HG03095 (cell line): ENCODE results near the gene PICALM.

Experiments used
- ATAC-seq: cut with Tn5 transposase; IDR thresholded peaks from one replicate; pipeline ENCODE4 v1.9.1; 2021; ENCODE audit warnings: moderate library complexity; ENCODE audit not compliant: unreplicated experiment

Gene PICALM

DNA sequence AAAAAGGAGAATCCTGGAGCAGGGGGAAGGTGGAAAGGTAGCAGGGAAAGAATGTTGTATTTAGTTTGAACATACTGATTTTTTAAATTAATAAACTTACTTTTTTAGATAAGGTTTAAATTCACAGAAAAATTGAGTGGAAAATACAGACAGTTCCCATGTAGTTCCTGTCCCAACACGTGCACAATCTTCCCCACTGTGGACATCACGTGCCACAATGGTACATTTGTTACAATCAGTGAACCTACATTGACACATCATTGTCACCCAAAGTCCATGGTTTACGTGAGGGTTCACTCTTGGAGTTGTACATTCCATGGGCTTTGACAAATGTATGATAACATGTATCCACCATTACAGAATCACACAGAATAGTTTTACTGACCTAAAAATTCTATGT, 10.5 kb upstream of the PICALM start:
- no peak for ATAC-seq

GRCh38 chr11:86073948-86074347, 5.1 kb upstream of the PICALM start:
- ATAC-seq: no peak

DNA sequence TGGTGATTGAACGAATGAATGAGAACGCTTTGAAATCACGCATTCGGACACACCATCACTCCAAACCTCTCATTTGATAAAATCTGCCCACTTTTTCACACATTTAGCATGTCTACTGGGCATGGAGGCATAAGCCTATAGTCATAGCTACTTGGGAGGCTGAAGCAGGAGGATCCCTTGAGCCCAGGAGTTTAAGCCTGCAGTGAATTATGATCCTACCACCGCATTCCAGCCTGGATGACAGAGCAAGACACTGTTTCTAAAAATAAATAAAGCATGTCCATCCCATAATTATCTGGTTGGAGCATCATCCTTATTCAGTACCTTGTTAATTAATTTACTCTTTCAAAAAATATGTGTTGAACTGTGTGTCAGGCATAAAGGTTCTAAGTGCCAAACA, 3.3 kb upstream of the PICALM start:
- no peak for ATAC-seq

DNA sequence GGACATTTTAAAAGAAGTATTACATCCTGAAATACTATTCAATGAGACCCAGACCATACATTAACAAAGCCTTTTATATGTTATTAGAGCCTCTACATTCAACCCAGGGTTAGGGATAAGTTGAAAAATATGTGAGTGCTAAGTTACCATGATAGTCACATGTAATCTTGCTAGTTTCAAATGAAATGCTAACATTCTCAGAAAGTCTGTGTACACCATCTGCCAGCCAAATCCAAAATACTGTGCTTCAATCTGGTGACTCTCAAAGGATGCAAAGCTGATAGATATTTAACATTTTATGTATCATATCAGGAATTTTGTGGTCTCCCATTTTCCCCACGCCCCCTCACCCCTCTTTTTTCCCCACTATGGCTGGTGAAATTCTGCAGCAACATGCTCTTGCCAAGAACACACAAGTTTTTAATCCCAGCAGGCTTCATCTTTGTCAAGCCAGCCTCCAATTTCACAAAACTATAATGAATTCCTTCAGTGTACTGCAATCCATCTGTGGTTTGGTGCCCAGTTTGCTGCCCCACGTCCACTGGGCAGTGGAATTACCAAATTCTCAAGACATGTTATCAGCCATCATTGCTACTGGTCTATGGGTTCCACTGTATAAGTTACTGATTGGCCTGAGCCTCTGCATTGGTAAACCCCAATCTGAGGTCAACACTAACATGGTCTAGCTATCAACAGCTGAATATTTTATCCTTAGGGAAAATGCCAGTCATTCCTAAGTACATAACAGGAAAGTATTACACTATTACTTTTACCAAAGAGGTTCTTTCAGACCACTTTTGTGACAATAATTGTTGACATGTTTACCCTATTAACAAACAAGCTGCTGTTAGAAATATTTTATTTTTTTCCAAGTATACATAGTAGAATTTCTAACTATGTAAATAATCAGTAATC, 1.5 kb upstream of the PICALM start:
- no peak for ATAC-seq

DNA sequence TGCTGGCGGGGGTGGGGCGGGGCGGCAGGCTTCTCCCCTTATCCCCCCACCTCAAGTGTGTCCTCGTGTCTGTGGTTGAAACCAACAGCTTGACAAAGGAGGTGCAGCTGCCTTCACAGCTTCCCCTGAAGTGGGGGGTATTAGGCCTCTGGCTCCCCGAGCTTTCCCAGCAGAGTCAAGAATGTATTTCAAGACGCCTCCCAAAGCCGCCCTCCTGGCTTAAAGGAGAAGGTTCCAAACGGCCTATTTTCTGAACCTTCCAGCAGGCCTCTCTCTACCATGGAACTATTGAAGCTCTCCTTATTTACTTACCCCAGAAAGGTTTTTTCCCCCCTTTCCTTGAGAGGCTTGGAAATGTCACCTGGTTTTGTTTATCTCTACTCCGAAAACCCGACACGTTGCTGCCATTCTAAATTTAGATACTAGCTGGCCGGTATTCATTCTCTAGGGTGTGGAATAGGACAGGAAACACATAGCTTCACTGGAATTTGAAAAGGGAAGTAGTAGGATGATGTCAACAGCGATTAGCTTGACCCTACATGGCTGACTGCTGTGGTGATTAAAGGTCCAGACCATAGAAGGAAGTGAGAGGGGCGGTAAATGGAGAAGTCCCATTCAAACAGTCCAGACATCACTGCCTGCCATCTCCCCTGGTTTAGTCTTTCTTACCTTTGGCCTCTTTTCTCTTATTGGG, 671 bp upstream of the PICALM start:
- peak; percentile 22 for ATAC-seq

- peak; percentile 15 for ATAC-seq
These were observed 579 bp downstream of the PICALM start for GRCh38 chr11:86068138-86068871.

- no peak for ATAC-seq
These were observed 1.1 kb downstream of the PICALM start for GRCh38 chr11:86067851-86068137.

DNA sequence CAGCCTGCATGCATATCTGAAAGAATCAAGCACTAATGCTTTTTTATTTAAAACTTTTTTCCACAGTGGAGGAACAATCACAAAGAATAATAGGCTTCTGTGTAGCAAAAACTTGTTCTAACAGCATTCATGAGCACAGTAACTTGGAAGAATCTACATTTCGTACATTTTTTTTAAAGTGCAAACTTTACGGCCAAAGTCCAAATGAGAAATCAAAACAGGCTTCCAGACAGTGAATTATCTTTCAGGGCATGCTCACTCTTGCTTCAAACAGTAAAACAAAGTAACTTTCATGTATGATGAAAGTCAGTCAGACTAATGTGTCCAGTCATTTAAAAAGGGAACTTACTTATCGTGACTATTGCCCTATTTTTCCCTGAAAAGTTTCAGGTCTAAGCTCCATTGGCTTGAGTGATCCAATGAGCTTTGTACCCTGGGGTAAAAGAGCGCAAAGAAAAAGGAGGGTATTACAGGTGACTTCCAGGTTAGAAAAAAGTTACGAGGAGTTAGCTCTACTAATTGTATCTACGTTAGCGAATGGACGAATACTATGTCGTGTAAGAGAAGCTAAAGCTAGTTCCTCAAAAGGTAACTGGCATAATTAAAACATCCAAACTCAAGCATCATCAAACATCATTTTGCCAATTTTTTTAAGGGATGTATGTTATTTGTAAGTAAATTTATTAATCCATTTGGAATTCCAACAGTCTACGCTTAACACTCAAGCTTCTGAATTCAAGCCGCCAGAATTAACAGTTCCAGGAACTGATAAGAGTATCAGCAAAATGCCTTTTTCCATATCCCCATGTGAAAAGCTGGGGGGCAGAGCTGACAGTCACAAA, 1.7 kb downstream of the PICALM start:
- ATAC-seq: no peak

- ATAC-seq: no peak
These were observed 2.3 kb downstream of the PICALM start for GRCh38 chr11:86066657-86067008.

DNA sequence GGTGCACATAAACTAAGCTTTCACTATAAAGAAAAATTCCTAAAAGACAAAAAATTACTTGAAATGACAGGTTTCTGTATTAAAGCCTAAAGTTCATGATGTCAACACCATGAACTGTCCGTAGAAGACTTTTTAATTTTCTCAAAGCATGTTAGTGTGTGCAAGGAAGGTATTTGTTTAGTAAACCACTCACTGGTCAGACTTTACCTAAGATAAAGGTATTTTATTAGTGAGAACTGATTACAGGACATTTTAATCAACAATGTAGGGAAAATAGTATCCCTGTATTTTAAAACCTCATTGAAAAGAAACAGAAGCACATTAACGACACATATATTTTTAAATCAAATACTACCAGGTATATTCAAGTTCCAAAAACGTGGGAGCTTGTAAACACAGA, 2.9 kb downstream of the PICALM start:
- ATAC-seq: no peak

DNA sequence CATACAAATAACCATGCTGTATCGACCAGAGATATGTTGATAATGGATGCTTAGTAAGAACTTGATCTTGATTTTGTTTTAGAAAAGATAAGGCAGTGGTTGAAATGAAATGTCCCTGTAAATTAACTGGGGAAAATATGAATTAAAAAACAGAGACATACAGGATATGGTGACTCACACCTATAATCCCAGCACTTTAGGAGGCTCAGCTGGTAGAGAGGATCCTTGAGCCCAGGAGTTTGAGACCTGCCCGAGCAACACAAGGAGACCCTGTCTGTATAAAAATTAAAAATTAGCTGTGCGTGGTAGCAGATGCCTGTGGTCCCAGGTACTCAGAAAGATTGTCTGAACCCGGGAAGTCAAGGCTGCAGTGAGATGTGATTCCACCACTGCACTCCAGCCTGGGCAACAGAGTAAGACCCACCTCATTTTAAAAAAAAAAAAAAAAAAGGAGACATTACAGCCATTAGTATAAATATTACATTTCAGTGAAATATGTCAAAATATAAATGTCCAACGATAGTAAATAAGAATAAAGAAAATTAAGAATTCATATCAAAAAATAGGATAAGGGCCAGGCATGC, 4.6 kb downstream of the PICALM start:
- ATAC-seq: no peak

DNA sequence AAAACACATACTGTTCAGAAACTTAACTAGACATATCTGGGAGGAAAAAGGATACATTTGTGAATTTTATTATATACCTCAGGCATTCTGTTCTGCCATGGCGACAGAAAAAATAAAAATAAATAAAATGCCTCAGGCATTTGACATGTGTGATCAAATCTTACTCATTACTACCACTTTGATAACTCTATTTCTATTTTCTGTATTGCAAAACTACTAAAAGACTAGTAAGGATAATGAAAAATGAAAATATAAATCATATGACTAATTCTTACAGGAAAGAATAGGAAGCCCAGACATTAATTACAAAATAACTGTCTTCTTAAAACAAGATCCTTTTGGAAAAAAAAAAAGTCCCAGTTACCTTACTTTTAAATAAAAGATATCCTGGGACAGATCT, 5.3 kb downstream of the PICALM start:
- no peak for ATAC-seq

DNA sequence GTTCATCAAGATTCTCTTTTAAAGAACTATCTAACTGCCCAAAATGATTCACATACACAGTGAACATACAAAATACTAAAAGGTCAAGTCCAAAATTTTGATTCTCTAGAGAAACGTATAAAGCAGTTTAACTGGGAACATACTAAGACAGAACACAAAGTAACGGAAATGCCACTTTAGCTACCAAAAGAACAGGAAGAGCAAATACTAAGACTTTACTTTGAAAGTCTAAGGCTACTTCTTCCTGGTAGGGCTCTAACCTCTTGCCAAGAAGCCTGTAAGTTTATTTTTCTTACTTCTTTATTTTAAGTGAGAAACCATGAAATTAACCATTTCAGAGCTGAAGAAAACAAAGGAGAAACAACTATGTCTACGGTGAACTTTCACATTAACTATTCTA, 6.2 kb downstream of the PICALM start:
- ATAC-seq: no peak

DNA sequence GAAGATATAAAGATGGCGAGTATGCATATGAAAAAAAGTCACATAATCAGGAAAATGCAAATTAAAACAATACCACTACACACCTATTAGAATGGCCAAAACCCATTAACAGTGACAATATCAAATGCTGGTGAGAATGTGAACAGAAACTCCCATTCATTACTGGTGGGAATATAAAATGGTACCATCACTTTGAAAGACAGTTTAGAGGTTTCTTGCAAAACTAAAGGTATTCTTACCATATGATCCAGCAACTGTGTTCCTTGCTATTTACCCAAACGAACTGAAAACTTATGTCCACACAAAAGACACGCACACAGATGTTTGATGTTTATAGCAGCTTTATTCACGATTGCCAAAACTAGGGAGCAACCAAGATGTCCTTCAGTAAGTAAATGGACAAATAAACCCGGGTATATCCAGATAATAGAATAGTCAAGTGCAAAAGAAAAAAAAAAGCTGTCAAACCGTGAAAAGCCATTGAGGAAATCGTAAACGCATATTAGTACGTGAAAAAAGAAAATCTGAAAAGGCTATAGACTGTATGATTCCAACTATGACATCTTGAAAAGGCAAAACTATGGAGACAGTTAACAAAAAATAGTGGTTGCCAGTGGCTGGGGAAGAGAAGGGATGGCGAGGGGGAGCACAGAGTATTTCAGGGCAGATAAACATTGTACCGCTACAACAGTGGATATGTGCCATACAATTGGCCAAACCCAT, 7.2 kb downstream of the PICALM start:
- ATAC-seq: no peak

- no peak for ATAC-seq
These were observed 8.3 kb downstream of the PICALM start for GRCh38 chr11:86060544-86060943.

GRCh38 chr11:86058360-86058759, 10.5 kb downstream of the PICALM start:
- ATAC-seq: no peak

GRCh38 chr11:86056351-86056854, 12.5 kb downstream of the PICALM start:
- no peak for ATAC-seq

DNA sequence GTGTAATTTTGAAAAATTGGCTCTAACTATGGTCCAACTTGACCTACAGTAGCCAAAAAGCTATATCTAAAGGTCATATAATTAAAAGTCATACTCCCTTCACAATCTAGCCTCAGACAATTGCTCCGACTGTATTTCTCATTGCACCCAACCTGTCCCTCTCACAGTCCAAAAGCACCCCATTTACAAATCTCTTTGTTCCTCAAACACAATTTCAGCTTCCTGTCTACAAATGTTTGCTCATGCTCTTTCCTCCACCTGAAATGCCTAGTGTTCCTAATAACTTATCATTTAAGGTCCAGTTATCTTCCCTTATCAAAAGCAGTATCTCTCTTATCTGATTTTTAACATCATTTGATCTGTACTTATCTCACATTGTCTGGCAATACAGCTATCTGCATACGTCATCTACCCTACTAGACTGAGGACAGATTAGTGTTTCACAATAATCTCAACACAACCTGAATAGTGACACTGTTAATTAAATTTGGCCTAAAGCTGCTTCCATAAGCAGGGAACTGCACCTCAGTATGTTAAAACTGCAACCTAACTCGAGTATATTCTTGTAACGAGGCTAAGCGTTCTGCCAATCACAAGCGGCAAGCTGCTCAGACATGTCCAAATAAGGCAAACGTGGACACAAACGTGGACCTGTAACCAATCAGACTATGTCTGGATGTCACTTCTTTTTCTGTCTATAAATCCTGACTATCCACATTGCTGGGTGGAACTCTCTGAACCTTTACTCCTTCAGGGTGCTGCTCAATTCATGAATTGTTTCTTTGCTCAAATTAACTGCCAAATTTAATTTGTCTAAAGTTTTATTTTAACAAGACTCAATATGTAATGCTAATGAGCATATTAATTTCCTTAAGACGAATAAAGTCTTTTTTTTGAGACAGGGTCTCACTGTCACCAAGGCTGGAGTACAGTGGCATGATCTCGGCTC, 15.9 kb downstream of the PICALM start:
- no peak for ATAC-seq
